ENCODE data around the gene AXIN2.
"Not testable (repeated sequence)": the region's sequence is repeated elsewhere in the genome, so short reads cannot be mapped to it uniquely, and the experiment has no call there.

Gene AXIN2

GRCh38 chr17:65522751-65523404, 38.6 kb downstream of the AXIN2 start:
- DNase-seq (ENCODE audit: low read depth), result no peak

GRCh38 chr17:65519462-65519861, 42.0 kb downstream of the AXIN2 start:
- no peak for DNase-seq (ENCODE audit: low read depth)

GRCh38 chr17:65518256-65518655, 43.2 kb downstream of the AXIN2 start:
- no peak for DNase-seq (ENCODE audit: low read depth)

GRCh38 chr17:65515959-65516948, 45.2 kb downstream of the AXIN2 start:
- no peak for DNase-seq (ENCODE audit: low read depth)

DNA sequence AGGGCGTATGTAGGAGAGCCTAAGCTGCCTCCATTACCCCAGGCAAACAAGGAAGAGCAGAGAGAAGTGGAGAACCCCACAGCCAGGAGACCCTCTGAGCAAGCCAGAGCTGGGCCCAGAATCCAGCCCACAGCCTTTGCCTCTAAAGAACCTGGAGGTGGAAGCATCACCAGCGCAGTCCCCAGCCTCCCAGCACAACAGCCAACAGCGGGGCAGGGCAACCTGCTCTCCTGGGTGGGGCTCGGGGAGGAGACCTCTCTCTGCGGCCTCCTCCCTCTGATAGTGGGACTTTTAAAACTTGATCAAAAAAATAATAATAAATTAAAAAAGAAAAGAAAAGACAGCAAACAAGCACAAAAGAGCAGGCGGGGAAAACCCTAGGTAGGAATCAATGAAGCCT, 45.9 kb downstream of the AXIN2 start:
- DNase-seq (ENCODE audit: low read depth), result no peak

DNA sequence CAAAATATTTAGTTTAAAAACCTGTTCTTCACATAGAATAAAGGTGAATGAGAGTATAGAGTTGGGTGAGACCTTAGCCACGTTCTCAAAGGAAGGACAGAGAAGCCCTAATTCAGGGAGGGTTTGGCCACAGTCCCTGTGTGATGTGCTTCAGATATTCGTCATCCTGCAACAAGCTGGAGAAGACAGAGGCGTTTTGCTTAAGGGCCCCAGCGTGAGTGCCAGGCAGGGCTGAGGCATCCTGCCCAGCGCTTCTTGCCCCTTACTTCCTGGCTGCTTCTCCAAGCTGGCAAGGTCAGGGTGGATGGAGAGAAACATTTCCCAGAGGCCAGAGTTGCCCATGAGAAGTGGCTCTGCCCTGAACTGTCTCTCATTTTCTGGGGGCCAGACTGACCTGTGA, 46.9 kb downstream of the AXIN2 start:
- no peak for DNase-seq (ENCODE audit: low read depth)

DNA sequence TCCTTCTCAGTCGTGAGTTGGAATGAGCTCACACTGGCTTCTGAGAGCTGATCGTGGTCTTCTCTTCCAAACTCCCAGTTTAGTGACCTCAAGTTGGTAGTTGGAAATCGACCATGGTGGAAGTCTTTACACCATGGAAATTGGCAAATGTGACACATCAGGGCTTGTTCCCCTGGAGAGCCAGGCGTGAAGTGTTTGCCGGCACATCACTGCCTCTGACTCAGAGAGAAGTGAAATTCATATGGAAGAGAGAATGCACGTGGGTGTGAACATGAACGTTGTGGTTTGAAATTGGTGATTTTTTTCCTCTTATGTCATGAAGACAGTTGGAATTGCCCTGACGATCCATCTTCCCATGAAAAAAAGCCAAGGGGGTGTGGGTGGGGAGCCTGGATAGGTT, 47.4 kb downstream of the AXIN2 start:
- DNase-seq (ENCODE audit: low read depth), result no peak

- no peak for DNase-seq (ENCODE audit: low read depth)
These were observed 50.1 kb downstream of the AXIN2 start for GRCh38 chr17:65511316-65511715.

DNA sequence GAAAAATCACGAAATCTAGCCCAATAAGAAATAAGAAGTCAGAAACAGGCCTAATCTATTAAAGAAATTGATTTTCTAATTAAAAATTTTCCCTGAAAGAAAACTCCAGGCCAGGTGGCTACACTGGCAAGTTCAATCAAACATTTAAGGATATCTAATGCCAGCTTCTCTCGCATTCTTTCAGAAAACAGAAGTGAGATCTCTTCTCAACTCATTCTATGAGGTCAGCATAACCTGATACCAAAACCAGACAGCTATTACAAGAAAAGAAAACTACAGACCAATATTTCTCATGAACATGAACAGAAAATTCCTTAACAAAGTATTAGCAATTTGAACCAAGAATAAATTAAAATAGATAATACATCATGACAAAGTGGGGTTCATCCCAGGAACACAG, 52.4 kb downstream of the AXIN2 start:
- DNase-seq (ENCODE audit: low read depth), result no peak

GRCh38 chr17:65504673-65505072, 56.8 kb downstream of the AXIN2 start:
- DNase-seq (ENCODE audit: low read depth), result not testable (repeated sequence)

DNA sequence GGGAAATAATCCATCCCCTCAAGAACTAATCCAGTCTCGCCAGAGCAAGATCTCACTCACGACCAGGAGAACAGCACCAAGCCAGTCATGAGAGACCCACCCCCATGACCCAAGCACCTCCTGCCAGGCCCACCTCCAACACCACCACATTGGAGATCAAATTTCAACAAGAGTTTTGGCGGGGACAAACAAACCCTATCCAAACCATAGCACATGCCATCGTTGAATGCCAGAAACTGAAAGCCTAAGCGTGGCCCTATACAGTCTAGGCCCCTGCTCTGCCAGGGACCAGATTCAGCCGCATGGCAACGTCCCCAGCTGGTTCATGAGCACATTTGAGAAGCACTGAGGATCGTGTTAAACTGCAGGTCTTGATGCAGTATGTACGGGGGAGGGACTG, 57.3 kb downstream of the AXIN2 start:
- DNase-seq (ENCODE audit: low read depth), result no peak

DNA sequence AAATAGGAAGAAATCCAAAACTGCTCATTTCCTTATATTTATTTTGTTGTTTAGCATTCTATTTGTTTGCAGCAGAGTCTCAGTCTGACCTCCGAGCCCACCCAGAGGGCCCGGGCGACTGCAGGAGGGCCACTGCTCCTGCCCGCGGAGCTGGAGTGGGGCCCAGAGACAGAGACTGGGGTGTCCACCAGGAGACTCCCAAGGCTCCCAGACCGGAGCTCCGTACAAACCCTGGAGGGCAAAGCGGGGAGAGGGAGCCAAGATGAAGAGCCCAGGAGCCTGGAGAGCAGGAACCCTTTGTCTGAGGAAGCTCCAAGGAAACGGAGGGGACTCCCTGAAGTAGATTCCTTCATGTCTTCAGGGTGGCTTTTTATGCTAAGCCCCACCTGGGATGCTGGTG, 57.9 kb downstream of the AXIN2 start:
- DNase-seq (ENCODE audit: low read depth), result no peak

DNA sequence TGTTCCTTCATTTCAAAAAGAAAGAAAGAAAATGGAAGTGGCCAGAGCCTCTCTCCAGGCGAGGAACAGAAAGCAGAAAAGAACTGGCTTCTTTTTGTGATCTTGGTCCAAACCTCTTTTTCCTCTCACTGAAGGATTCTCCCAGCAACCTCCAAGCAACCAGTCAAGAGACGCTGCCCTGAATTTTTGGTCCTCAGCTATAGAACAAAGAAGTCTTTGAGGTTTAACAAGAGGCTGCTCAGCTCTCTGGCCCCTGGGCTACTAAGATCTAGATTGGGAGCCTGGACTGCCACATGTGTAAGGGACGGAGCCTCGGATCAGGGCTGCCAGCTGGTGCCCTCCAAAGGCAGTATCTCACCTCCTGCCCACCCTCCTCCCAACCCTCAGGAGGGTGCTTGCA, 62.6 kb downstream of the AXIN2 start:
- no peak for DNase-seq (ENCODE audit: low read depth)

GRCh38 chr17:65496801-65497200, 64.6 kb downstream of the AXIN2 start:
- no peak for DNase-seq (ENCODE audit: low read depth)

DNA sequence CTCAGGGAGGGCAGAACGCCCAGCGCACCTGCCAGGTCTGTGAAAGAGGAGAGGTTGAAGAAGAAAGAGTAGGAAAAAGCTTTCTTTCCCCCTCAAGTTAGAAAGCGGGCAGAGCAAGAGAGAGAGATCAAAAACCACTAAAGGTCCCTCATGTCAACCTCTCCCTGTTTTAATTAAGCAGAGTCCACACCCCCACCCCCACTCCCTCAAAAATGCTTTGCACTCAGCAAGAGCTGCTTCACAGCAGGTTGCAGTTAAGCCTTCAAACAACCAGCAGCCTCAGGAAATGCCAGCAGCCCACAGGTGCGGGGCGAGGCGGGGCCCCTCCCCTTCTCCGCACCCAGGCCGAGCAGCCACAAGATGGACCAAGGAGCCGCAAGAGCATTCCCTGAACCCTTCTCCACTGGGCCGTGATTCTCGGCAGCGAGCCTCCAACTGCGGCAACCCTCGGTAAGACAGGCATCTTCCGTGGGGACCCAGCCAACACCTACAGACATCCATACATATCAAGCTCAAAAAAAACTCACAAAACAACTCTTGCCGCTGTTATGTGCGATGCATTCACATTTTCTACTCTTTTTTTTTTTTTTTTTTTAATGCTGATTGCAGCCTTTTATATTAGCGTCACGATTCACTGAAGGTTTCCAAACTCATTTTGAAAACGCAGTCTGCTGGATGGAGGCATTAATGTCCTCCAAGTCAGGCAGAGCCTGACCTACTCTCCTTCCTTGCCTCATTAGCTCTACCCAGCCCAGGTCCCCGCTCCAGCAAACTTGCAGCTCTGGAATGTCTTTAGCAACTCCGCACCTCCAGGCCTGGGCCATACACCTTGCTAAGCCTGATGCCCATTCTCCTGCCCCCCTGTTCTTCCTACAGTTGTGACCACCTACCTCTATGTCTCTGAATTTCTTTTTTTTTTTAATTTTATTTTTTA, 66.1 kb downstream of the AXIN2 start:
- DNase-seq (ENCODE audit: low read depth), result no peak

DNA sequence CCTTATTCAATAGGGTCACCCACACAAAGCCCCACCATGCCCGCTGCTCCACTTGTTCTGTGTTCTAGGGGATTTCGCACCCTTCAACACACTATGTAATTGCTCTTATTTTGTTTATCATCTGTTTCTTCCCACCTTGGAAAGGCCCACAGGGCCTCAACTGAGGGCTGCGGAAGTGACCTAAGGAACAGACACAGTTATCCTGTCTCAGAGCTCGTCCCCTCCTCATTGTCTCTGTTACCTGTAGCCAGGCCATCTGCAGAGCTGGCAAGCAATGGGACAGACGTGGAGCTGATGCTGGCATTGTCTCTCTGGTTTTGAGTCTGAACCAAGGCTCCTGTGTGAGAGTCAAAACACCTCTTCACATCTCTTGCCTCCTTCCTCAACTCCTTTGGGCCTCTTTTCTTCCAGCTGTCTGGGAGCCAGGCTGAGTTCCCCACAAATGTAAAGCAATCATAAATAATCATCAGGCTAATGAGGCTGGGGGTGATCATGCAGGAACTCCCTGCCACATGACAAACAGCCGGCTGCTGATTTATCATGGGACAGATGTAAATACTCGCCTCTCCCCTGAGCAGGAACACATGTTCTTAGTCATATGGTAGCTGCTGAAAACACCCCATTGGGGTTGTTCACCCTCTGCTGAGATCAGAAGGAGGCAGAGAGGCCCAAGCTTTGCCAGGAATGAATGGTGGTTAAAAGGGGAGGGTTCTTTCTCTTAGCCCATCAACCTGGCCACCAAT, 71.9 kb downstream of the AXIN2 start:
- DNase-seq (ENCODE audit: low read depth), result no peak

- DNase-seq (ENCODE audit: low read depth), result no peak
These were observed 72.8 kb downstream of the AXIN2 start for GRCh38 chr17:65488665-65489064.

DNA sequence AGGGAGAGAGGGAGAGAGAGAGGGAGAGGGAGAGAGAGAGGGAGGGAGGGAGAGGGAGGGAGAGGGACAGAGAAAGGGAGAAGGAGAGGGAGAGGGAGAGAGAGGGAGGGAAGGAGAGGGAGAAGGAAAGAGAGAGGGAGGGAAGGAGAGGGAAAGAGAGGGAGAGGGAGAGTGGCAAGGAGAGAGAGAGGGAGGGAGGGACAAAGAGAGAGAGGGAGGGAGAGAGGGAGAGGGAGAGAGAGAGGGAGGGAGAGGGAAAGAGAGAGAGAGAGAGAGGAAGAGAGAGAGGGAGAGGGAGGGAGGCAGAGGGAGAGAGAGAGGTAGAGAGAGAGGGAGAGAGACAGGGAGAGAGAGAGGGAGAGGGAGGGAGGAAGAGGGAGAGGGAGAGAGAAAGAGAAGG, 73.5 kb downstream of the AXIN2 start:
- no peak for DNase-seq (ENCODE audit: low read depth)

- no peak for DNase-seq (ENCODE audit: low read depth)
These were observed 74.3 kb downstream of the AXIN2 start for GRCh38 chr17:65487161-65487560.

DNA sequence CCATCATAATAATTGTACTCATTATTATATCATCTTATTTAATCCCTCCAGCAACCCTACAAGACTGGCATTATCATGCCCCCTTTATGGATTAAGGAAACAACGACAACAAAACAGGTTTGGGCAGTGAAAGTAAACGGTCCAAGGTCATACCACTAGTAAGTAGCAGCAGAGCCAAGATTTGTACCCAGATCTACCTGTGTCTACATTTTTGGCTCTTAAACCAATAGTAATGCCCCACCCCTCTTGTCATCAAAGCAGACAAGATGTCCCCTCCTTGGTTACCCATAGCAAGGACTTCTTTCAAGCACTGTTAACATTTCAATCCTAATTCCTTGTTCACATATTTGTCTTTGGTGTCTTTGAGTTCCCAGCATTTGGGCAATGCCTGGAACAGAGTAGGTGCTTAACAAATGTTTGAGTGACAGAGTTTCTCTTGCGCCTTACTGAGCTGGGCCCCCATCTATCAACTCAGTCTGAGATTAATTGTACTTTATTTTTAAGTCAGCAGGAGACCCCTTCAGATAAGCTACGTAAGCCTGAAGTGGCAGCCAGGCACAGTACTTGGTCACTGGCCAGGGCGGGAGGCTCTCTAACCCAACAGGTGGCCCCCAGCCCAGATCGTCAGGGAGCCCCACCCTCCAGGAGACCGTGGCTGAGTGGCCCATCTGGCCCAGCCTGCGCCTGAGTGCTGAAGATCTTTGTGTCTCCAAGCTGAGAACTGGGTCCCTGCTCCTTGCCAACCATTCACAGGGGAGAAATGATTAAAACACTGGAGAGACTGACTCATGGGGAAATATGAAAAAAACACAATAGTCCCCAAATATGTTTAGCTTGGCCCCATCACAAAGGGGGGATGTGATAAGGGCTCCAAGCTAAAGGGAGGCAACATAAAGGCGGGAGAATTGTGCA, 75.8 kb downstream of the AXIN2 start:
- DNase-seq (ENCODE audit: low read depth), result no peak

All from stimulated activated CD4-positive, alpha-beta T cell treated with anti-CD3 and anti-CD28 coated beads, Interleukin-2, amount 100 ng/mL, for 4 hours (primary cell).